Thymus (tissue), 11 donors: ENCODE data around the gene SIX1. TPM values are rescaled to one million over a fixed set of nuclear protein-coding genes. Genes with fewer than 3 reads are reported as not detected.

ENCODE experiments used
- DNase-seq, 9 donors: peaks; one replicate each; pipeline ENCODE4 v3.0.0-alpha.2; 2013; ENCODE audit warnings: low spot score in 9 of 9, low read depth in 6 of 9, missing footprints in 1 of 9
- H3K27ac ChIP-seq, 2 donors: one replicate each; pipeline ENCODE4 v1.5.1; 2013; ENCODE audit warnings: control low read depth in 1 of 2, low read depth in 1 of 2, low read length in 1 of 2, mild to moderate bottlenecking in 1 of 2, moderate library complexity in 1 of 2
- H3K27me3 ChIP-seq, 2 donors: one replicate each; pipeline ENCODE4 v1.5.1; 2013; ENCODE audit warnings: low read length in 1 of 2; ENCODE audit not compliant: control insufficient read depth in 2 of 2, insufficient read depth in 1 of 2
- H3K36me3 ChIP-seq, 2 donors: one replicate each; pipeline ENCODE4 v1.5.1; 2013; ENCODE audit warnings: low read length in 1 of 2, mild to moderate bottlenecking in 1 of 2, moderate library complexity in 1 of 2; ENCODE audit not compliant: control insufficient read depth in 2 of 2, insufficient read depth in 2 of 2
- H3K4me1 ChIP-seq, 2 donors: one replicate each; pipeline ENCODE4 v1.5.1; 2013; ENCODE audit warnings: low read length in 2 of 2; ENCODE audit not compliant: control insufficient read depth in 2 of 2, insufficient read depth in 2 of 2
- H3K4me3 ChIP-seq, 2 donors: one replicate each; pipeline ENCODE4 v1.5.1; 2013; ENCODE audit warnings: low read length in 2 of 2, control low read depth in 1 of 2, mild to moderate bottlenecking in 1 of 2
- H3K9me3 ChIP-seq, 2 donors: one replicate each; pipeline ENCODE4 v1.5.1; 2013; ENCODE audit warnings: low read length in 1 of 2, mild to moderate bottlenecking in 1 of 2; ENCODE audit not compliant: control insufficient read depth in 2 of 2, insufficient read depth in 1 of 2
- WGBS: extraction: QIAGEN DNeasy Blood & Tissue Kit; methylation state at CpG from one replicate; pipeline ENCODE4 v1.1.7; 2013; 5-methylcytosine and 5-hydroxymethylcytosine counted together
- polyA plus RNA-seq: library from polyadenylated mRNA; stranded (reverse); fragments of 200-250 nt; gene quantifications from one replicate; pipeline ENCODE4 v1.2.3, GENCODE V29; 2013
- total RNA-seq: library from RNA; stranded (reverse); fragments of 120-200 nt; gene quantifications from one replicate; pipeline ENCODE4 v1.2.4, GENCODE V29; 2013
- donor health status: healthy.

Gene SIX1
- total and polyA plus RNA-seq, 2 donors: 13.4 to 21.4 TPM

DNA sequence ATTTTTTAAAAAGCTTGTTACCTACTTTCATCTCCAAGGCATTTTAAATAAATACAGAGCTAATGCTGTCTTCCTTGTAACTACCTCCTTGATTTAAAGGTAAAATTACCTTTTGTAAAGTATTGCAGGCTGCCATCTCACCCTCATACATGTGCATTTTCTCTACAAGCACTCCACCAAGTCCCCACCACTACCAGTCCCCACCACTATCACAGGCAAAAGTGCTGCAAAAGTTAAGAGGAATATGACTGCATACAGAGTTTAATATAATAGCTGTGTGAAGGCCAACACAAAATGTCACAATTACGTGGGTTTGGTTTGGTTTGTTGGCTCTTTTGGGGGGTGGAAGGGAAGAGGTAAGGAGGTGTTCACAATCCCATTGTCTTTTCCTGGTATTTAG is 9.6 kb downstream of the SIX1 start:
- WGBS: 0% methylated on average over 1 of the region's 1 CpG
- peaks cover 0 to 5% of the 10 kb centered on the region in 2 donors for H3K4me1 ChIP-seq
- H3K27ac ChIP-seq: no peak overlapping the region
- H3K36me3 ChIP-seq: no peaks in the 10 kb centered on the region
- peaks cover 73 to 94% of the 10 kb centered on the region in 2 donors for H3K27me3 ChIP-seq
- DNase-seq: no peak
- peaks cover 0 to 7% of the 10 kb centered on the region in 2 donors for H3K9me3 ChIP-seq
- H3K4me3 ChIP-seq: no peak overlapping the region

DNA sequence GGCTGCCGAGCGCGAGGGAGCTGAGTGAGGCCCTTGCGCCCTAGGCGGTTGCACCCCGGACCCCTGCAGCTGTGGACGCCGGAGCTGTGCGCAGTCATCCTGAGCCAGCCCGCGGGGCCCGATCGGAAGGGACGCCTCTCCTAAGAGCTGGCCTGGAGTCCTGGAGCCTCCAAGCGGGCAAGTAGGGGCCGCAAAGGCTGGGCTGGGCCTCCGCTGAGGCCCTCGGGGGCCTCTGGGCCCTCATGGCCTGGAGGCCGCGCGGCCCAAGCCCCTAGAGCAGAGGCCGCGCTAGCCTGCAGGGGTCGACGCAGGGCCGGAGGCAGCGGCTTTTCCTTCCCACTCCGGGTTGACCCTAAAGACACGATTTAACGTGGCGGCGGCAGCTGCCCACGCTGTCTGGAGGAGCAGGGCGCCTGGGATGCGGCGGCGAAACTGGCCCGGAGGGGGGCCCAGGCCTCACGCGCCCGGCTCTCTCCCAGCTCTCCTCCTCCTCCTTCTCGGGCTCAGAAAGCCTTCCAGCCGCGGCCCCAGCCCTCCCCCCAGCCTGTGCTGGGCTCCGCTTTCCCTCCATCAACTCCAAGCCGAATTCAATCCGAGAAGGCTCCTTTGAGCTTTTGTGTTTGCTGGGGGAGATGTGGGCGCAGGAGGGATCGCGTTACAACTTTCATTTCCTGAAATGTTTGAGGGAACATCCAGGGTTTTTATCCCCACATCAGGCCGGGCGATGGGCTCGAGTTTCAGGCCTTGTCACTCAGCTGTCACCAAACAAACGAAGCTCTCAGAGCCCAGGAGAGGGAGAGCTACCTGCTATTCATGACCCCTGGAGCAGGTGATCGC is 11.6 kb downstream of the SIX1 start:
- Histone ChIP-seq H3K4me3 (peak overlapping the region in 1 of 2 donors; percentile 9), H3K9me3 (peaks cover 0 to 7% of the 10 kb centered on the region in 2 donors), H3K27me3 (peaks cover 57 to 79% of the 10 kb centered on the region in 2 donors), H3K27ac (peak overlapping the region; percentile 76 to 90), H3K36me3 (no peaks in the 10 kb centered on the region), H3K4me1 (peaks cover 0 to 7% of the 10 kb centered on the region in 2 donors)
- DNase-seq: peak in 1 of 9 donors; percentile 46
- WGBS: 6% methylated on average over 55 of the region's 55 CpGs

DNA sequence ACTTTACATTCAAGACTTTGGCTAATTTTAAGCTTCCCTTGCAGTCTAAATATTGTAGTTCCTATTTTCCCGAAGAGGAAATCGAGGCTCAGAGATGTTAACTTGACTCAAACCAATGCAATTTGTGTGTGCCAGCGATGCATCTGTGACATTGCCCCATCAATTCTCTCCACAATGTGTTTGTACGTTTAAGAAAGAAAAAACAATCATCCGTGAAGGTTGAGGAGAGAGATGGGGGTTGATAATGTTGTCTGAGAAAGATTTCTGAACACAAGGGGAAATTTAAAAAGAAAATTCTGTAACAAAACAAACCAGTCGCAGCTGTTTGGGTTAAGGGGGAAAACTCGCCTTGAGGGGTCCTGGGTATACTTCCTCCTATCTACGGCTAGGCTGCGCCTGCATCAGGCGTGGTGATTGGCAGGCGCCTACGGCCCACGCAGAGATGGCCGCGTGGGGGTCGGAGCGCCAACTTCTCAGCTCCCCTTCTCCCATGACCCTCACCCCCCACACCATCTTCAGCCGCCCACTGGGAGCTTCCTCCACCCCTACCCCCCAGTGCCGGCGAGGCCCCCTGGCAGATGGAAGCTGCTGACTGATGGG is 12.3 kb downstream of the SIX1 start:
- peaks cover 0 to 7% of the 10 kb centered on the region in 2 donors for H3K9me3 ChIP-seq
- H3K27me3 ChIP-seq: peaks cover 53 to 75% of the 10 kb centered on the region in 2 donors
- DNase-seq: no peak
- H3K27ac ChIP-seq: peak overlapping the region; percentile 76 to 90
- peak overlapping the region in 1 of 2 donors; percentile 9 for H3K4me3 ChIP-seq
- 7% methylated on average over 20 of the region's 20 CpGs for WGBS
- no peaks in the 10 kb centered on the region for H3K36me3 ChIP-seq
- H3K4me1 ChIP-seq: peaks cover 0 to 8% of the 10 kb centered on the region in 2 donors

DNA sequence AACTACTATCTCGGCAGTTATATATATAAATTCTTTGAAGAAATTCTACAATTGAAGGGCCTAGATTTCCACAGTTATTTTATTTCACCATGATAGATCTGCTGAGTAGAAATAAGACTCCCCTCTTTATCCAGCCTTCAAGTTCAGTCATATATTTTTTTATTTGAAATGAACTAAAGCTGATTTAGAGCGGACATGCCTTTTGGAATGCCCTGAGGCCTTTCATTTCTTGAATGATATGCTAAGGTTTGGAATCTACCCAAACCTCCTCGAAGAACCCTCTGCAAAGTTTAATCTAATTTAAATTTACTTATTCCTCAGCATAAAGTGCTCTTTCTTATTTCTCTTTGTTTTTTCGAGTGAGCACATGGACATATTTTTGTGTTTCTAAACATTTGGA is 15.1 kb downstream of the SIX1 start:
- Histone ChIP-seq H3K27ac (no peak overlapping the region), H3K27me3 (peaks cover 31 to 52% of the 10 kb centered on the region in 2 donors), H3K4me1 (peaks cover 0 to 8% of the 10 kb centered on the region in 2 donors), H3K36me3 (no peaks in the 10 kb centered on the region), H3K9me3 (peaks cover 0 to 7% of the 10 kb centered on the region in 2 donors), H3K4me3 (no peak overlapping the region)
- 91% methylated on average over 4 of the region's 4 CpGs for WGBS
- no peak for DNase-seq

DNA sequence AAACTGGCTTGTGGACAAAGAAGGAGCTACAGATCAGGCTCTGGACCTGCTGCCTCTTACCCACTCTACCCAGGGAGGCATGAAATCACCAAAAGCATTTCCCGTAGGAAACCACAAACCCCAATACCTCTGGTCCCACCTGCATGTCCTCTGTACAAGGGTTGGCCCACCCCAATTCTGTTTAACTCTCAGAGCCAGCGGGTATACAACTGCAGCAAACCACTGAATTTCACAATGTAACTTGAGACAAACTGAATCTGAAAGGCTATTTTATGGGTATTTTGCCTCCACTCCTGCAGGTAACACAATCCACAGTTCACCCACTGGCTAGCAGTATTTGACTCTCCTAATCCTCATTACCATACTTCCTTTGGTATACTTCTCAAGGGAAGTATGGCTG is 16.5 kb downstream of the SIX1 start:
- H3K27ac ChIP-seq: no peak overlapping the region
- peaks cover 0 to 6% of the 10 kb centered on the region in 2 donors for H3K9me3 ChIP-seq
- H3K4me3 ChIP-seq: no peak overlapping the region
- no peaks in the 10 kb centered on the region for H3K36me3 ChIP-seq
- peaks cover 20 to 38% of the 10 kb centered on the region in 2 donors for H3K27me3 ChIP-seq
- H3K4me1 ChIP-seq: peaks cover 0 to 5% of the 10 kb centered on the region in 2 donors
- no peak for DNase-seq
- 3% methylated on average over 2 of the region's 2 CpGs for WGBS

DNA sequence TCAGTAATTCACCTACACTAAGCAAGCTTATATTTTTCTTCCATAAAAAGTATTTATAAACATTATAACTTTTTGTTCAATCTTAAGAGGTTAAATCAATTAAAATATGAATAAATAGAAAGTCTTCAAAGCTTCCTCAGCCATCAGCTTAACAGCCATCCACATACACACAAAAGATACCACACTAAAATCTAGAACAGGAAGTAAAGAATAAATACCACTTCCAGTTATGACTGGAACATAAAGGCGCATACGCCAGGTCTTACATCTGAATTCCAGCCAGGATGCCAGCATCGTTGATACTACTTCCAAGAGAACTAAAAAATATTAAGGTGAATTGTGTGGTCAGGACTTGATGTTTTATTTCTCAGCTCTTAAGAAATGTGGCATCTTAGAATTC is 17.0 kb downstream of the SIX1 start:
- 21% methylated on average over 3 of the region's 3 CpGs for WGBS
- no peak overlapping the region for H3K4me3 ChIP-seq
- H3K4me1 ChIP-seq: peaks cover 0 to 3% of the 10 kb centered on the region in 2 donors
- peaks cover 0 to under 1% of the 10 kb centered on the region in 2 donors for H3K9me3 ChIP-seq
- H3K27ac ChIP-seq: no peak overlapping the region
- H3K27me3 ChIP-seq: peaks cover 15 to 33% of the 10 kb centered on the region in 2 donors
- H3K36me3 ChIP-seq: no peaks in the 10 kb centered on the region
- no peak for DNase-seq

DNA sequence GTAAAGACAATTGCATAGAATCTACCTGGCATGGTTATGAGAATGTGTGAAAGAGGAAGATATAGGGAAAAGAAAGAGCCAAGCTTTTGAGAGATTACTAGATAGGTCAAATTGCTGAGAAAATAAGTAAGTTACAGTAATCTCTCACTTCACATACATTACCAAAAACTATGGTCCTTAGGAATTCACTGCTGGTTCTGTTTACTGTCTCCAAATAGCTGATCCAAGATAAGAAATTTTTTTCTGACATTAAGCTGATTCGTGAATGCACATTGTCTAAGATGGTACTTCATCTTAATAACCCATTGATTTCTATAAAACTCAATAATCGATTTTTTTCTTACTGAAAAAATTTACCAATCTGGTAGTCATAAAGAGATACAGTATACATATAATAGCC is 17.4 kb downstream of the SIX1 start:
- H3K9me3 ChIP-seq: no peaks in the 10 kb centered on the region
- H3K27me3 ChIP-seq: peaks cover 11 to 28% of the 10 kb centered on the region in 2 donors
- H3K4me3 ChIP-seq: no peak overlapping the region
- no peak for DNase-seq
- H3K4me1 ChIP-seq: peaks cover 0 to 3% of the 10 kb centered on the region in 2 donors
- no peaks in the 10 kb centered on the region for H3K36me3 ChIP-seq
- no peak overlapping the region for H3K27ac ChIP-seq
- WGBS: 97% methylated on average over 2 of the region's 2 CpGs

DNA sequence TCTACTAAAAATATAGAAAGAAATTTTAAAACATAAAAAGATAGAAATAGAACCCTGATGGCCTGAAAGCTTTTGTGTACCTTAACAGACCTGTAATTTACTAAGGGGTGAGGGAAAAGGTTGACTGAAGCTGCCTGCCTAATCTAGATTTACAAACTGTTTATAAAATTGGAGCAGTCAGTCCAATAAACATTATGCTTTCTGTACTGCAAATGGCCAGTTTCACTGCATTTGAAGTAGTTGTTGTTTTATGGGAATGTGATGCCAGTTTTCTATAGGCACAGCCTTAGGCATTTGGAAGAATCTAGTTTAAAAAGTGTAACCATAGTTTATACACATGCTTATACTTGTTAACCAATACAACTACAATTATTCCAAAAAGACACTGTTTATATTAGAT is 19.1 kb downstream of the SIX1 start:
- no peak for DNase-seq
- no peak overlapping the region for H3K4me3 ChIP-seq
- H3K36me3 ChIP-seq: no peaks in the 10 kb centered on the region
- H3K4me1 ChIP-seq: peaks cover 0 to 3% of the 10 kb centered on the region in 2 donors
- no peak overlapping the region for H3K27ac ChIP-seq
- H3K9me3 ChIP-seq: no peaks in the 10 kb centered on the region
- peaks cover 3 to 13% of the 10 kb centered on the region in 2 donors for H3K27me3 ChIP-seq

DNA sequence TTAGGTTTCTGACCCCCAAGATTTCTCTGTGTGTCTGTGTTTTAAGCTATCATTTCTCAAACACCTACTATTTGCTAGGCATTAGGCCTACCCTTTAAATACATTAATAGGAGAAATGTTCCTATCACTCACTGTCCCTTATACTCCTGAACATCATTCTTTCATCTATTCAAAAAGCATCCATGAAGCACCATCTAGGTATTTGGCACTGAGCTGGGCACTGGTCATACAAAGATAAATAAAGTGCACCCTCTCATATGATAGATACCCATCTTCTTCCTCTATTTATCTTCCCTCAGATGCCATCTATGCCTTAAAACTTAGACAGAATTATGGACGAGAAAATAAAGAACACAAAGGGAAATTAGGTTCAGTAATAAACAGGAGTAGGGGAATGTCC is 20.4 kb downstream of the SIX1 start:
- no peak overlapping the region for H3K4me3 ChIP-seq
- no peaks in the 10 kb centered on the region for H3K36me3 ChIP-seq
- H3K27ac ChIP-seq: no peak overlapping the region
- no peaks in the 10 kb centered on the region for H3K9me3 ChIP-seq
- peaks cover 3 to 11% of the 10 kb centered on the region in 2 donors for H3K27me3 ChIP-seq
- H3K4me1 ChIP-seq: peaks cover 0 to 3% of the 10 kb centered on the region in 2 donors
- no peak for DNase-seq
- WGBS: 90% methylated on average over 1 of the region's 1 CpG
